ENCODE data around the gene SLC35E4. TPM values are rescaled to one million over a fixed set of nuclear protein-coding genes. Genes with fewer than 3 reads are reported as not detected.

SLC35E4 gene
- total and polyA plus RNA-seq, 2 experiments from 2014 or later, result 1.4 to 5.5 TPM

GRCh38 chr22:30611197-30611596, 24.4 kb upstream of the SLC35E4 start:
- Histone ChIP-seq H3K4me3 (no peak overlapping the region), H3K36me3 (replicated peaks; ENCODE audit: insufficient read depth, low read depth) (no peaks in the 10 kb centered on the region), H3K4me2 (no peak overlapping the region), H3K27ac (no peak overlapping the region), H2AFZ (no peak overlapping the region), H3K27me3 (no peaks in the 10 kb centered on the region), H3K9me2 (replicated peaks; ENCODE audit: insufficient read depth) (no peaks in the 10 kb centered on the region), H3K4me1 (ENCODE audit: insufficient read depth) (peaks cover 34% of the 10 kb centered on the region), H3K9me3 (ENCODE audit: low read depth) (no peaks in the 10 kb centered on the region), H4K20me1 (ENCODE audit: insufficient read depth, poor library complexity, severe bottlenecking) (no peaks in the 10 kb centered on the region), H3K79me2 (peaks cover 3% of the 10 kb centered on the region)
- no peak for DNase-seq (ENCODE audit: low spot score)
- WGBS (ENCODE audit: low lambda C conversion rate, missing lambda C conversion rate), result 97% methylated on average over 3 of the region's 3 CpGs
- no peak for TF ChIP-seq CTCF (IDR thresholded peaks at IDR 0.05; ENCODE audit: poor library complexity)
- no peak for TF ChIP-seq EZH2phosphoT487 (IDR thresholded peaks at IDR 0.05; ENCODE audit: low read depth, severe bottlenecking, unreplicated experiment)
- TF ChIP-seq EZH2 (IDR thresholded peaks at IDR 0.05; ENCODE audit: borderline replicate concordance), result no peak

GRCh38 chr22:30612789-30613188, 22.8 kb upstream of the SLC35E4 start:
- H3K4me1 ChIP-seq (ENCODE audit: insufficient read depth), result peaks cover 20% of the 10 kb centered on the region
- peaks cover 1% of the 10 kb centered on the region for H3K79me2 ChIP-seq
- no peak overlapping the region for H3K4me2 ChIP-seq
- H3K9me2 ChIP-seq (replicated peaks; ENCODE audit: insufficient read depth), result no peaks in the 10 kb centered on the region
- no peaks in the 10 kb centered on the region for H3K9me3 ChIP-seq (ENCODE audit: low read depth)
- no peak overlapping the region for H2AFZ ChIP-seq
- TF ChIP-seq EZH2phosphoT487 (IDR thresholded peaks at IDR 0.05; ENCODE audit: low read depth, severe bottlenecking, unreplicated experiment), result no peak
- no peak for TF ChIP-seq EZH2 (IDR thresholded peaks at IDR 0.05; ENCODE audit: borderline replicate concordance)
- no peak for TF ChIP-seq CTCF (IDR thresholded peaks at IDR 0.05; ENCODE audit: poor library complexity)
- no peaks in the 10 kb centered on the region for H3K36me3 ChIP-seq (replicated peaks; ENCODE audit: insufficient read depth, low read depth)
- no peaks in the 10 kb centered on the region for H4K20me1 ChIP-seq (ENCODE audit: insufficient read depth, poor library complexity, severe bottlenecking)
- WGBS (ENCODE audit: low lambda C conversion rate, missing lambda C conversion rate), result 99% methylated on average over 8 of the region's 8 CpGs
- no peak overlapping the region for H3K27ac ChIP-seq
- H3K4me3 ChIP-seq, result no peak overlapping the region
- no peak for DNase-seq (ENCODE audit: low spot score)
- H3K27me3 ChIP-seq, result no peaks in the 10 kb centered on the region

GRCh38 chr22:30614268-30614667, 21.3 kb upstream of the SLC35E4 start:
- DNase-seq (ENCODE audit: low spot score), result no peak
- peaks cover 6% of the 10 kb centered on the region for H3K4me1 ChIP-seq (ENCODE audit: insufficient read depth)
- no peaks in the 10 kb centered on the region for H3K9me3 ChIP-seq (ENCODE audit: low read depth)
- no peak overlapping the region for H3K27ac ChIP-seq
- H3K4me2 ChIP-seq, result no peak overlapping the region
- H3K27me3 ChIP-seq, result no peaks in the 10 kb centered on the region
- H3K9me2 ChIP-seq (replicated peaks; ENCODE audit: insufficient read depth), result no peaks in the 10 kb centered on the region
- H2AFZ ChIP-seq, result no peak overlapping the region
- H4K20me1 ChIP-seq (ENCODE audit: insufficient read depth, poor library complexity, severe bottlenecking), result no peaks in the 10 kb centered on the region
- no peaks in the 10 kb centered on the region for H3K36me3 ChIP-seq (replicated peaks; ENCODE audit: insufficient read depth, low read depth)
- H3K79me2 ChIP-seq, result no peaks in the 10 kb centered on the region
- H3K4me3 ChIP-seq, result no peak overlapping the region
- no peak for TF ChIP-seq EZH2 (IDR thresholded peaks at IDR 0.05; ENCODE audit: borderline replicate concordance)
- TF ChIP-seq CTCF (IDR thresholded peaks at IDR 0.05; ENCODE audit: poor library complexity), result no peak
- no peak for TF ChIP-seq EZH2phosphoT487 (IDR thresholded peaks at IDR 0.05; ENCODE audit: low read depth, severe bottlenecking, unreplicated experiment)
- WGBS (ENCODE audit: low lambda C conversion rate, missing lambda C conversion rate), result 98% methylated on average over 7 of the region's 7 CpGs

GRCh38 chr22:30614879-30615278, 20.7 kb upstream of the SLC35E4 start:
- TF ChIP-seq CTCF (IDR thresholded peaks at IDR 0.05; ENCODE audit: poor library complexity) (no peak), EZH2phosphoT487 (IDR thresholded peaks at IDR 0.05; ENCODE audit: low read depth, severe bottlenecking, unreplicated experiment) (no peak), EZH2 (IDR thresholded peaks at IDR 0.05; ENCODE audit: borderline replicate concordance) (no peak)
- no peaks in the 10 kb centered on the region for H3K9me2 ChIP-seq (replicated peaks; ENCODE audit: insufficient read depth)
- no peak overlapping the region for H2AFZ ChIP-seq
- no peak overlapping the region for H3K4me3 ChIP-seq
- no peak overlapping the region for H3K27ac ChIP-seq
- H3K4me1 ChIP-seq (ENCODE audit: insufficient read depth), result peaks cover under 1% of the 10 kb centered on the region
- H4K20me1 ChIP-seq (ENCODE audit: insufficient read depth, poor library complexity, severe bottlenecking), result no peaks in the 10 kb centered on the region
- DNase-seq (ENCODE audit: low spot score), result no peak
- H3K36me3 ChIP-seq (replicated peaks; ENCODE audit: insufficient read depth, low read depth), result no peaks in the 10 kb centered on the region
- H3K79me2 ChIP-seq, result no peaks in the 10 kb centered on the region
- no peaks in the 10 kb centered on the region for H3K27me3 ChIP-seq
- H3K4me2 ChIP-seq, result no peak overlapping the region
- no peaks in the 10 kb centered on the region for H3K9me3 ChIP-seq (ENCODE audit: low read depth)

All from hepatocyte (in vitro differentiated cells).